GM21381 (cell line): ENCODE data around the gene MYO1C.
A peak's percentile ranks its signal among the peaks of the same experiment; 100 is the strongest.

ENCODE experiments used
- ATAC-seq: cut with Tn5 transposase; IDR thresholded peaks from one replicate; pipeline ENCODE4 v1.9.1; 2021; ENCODE audit warnings: mild to moderate bottlenecking, moderate library complexity; ENCODE audit not compliant: unreplicated experiment

MYO1C gene

GRCh38 chr17:1486802-1487695, 5.4 kb downstream of the MYO1C start:
- ATAC-seq = no peak

- ATAC-seq = peak; percentile 19
Measured at GRCh38 chr17:1485423-1486376, 6.8 kb downstream of the MYO1C start.

GRCh38 chr17:1484676-1485422, 7.6 kb downstream of the MYO1C start:
- peak; percentile 29 for ATAC-seq

GRCh38 chr17:1484060-1484535, 8.4 kb downstream of the MYO1C start:
- ATAC-seq = no peak

- no peak for ATAC-seq
Measured at GRCh38 chr17:1482680-1483079, 9.8 kb downstream of the MYO1C start.

GRCh38 chr17:1481736-1482135, 10.8 kb downstream of the MYO1C start:
- ATAC-seq = no peak

- ATAC-seq = no peak
Measured at GRCh38 chr17:1480747-1481465, 11.6 kb downstream of the MYO1C start.

- no peak for ATAC-seq
Measured at GRCh38 chr17:1478418-1478817, 14.1 kb downstream of the MYO1C start.

GRCh38 chr17:1475321-1475854, 17.1 kb downstream of the MYO1C start:
- ATAC-seq = no peak

- ATAC-seq = peak; percentile 61
Measured at GRCh38 chr17:1474402-1475189, 17.9 kb downstream of the MYO1C start.

- ATAC-seq = no peak
Measured at GRCh38 chr17:1473841-1474240, 18.6 kb downstream of the MYO1C start.

GRCh38 chr17:1473170-1473569, 19.3 kb downstream of the MYO1C start:
- ATAC-seq = no peak

GRCh38 chr17:1471911-1472821, 20.3 kb downstream of the MYO1C start:
- ATAC-seq = no peak

- no peak for ATAC-seq
Measured at GRCh38 chr17:1471490-1471889, 21.0 kb downstream of the MYO1C start.

- no peak for ATAC-seq
Measured at GRCh38 chr17:1470755-1471462, 21.6 kb downstream of the MYO1C start.

- no peak for ATAC-seq
Measured at GRCh38 chr17:1470071-1470754, 22.3 kb downstream of the MYO1C start.
